HepG2 (cell line): ENCODE measurements around the gene TGFBR1. TPM values are rescaled to one million over a fixed set of nuclear protein-coding genes. Genes with fewer than 3 reads are reported as not detected.

ENCODE experiments used
- ATAC-seq: fragments of 200-7000 bp; cut with Tn5 transposase; 3 replicates; pipeline ENCODE4 v1.9.1; 2020; ENCODE audit warnings: mild to moderate bottlenecking, moderate library complexity
- BruUV-seq: library from RNA; stranded (reverse); fragments of 400-500 nt; replicated peaks from 2 replicates; lab custom pipeline; 2021; lab: Mats Ljungman, UMichigan
- CTCF ChIA-PET: fragments of 300-600 bp; formaldehyde crosslinking; extraction: SDS; loops from one replicate; lab custom pipeline; 2021; ENCODE audit warnings: low total read pairs, inconsistent platforms, low intra/inter-chr PET ratio; lab: Yijun Ruan, JAX
- POLR2A ChIA-PET: fragments of 350-600 bp; sonication (Branson Sonifier 250); formaldehyde crosslinking; loops from one replicate; lab custom pipeline; 2020; ENCODE audit warnings: antibody characterized with exemption, inconsistent platforms; lab: Yijun Ruan, JAX
- DNase-seq: peaks from one replicate; pipeline ENCODE4 v3.0.0-alpha.2; 2015; ENCODE audit warnings: low spot score
- FAIRE-seq: peaks from 3 replicates; lab custom pipeline; 2011; peaks lifted over from hg19 to GRCh38; lab: Jason Lieb, UNC
- H2AFZ ChIP-seq: one replicate; pipeline ENCODE4 v1.6.1; 2011; ENCODE audit warnings: low read length, inconsistent platforms
- H3K27ac ChIP-seq: fragments of 300-600 bp; 3 replicates; pipeline ENCODE4 v1.8.0; 2011; ENCODE audit warnings: mixed run types, mild to moderate bottlenecking, mixed read lengths, low read length, inconsistent platforms; ENCODE audit not compliant: insufficient read depth; ENCODE audit errors: extremely low read length
- H3K27me3 ChIP-seq, 2 experiments: fragments of 200-600 bp in 1 of 2; 2 replicates in 1 of 2; 3 replicates in 1 of 2; pipeline versions ENCODE4 v1.6.0 to v1.8.0; 2011; ENCODE audit warnings: low read length in 2 of 2, mild to moderate bottlenecking in 2 of 2, moderate library complexity in 2 of 2, inconsistent platforms in 1 of 2; ENCODE audit not compliant: insufficient read depth in 2 of 2, control insufficient read depth in 1 of 2
- H3K36me3 ChIP-seq, 2 experiments: fragments of 200-600 bp in 1 of 2; replicated peaks in 1 of 2; 2 replicates in 1 of 2; 3 replicates in 1 of 2; pipeline versions ENCODE4 v1.5.1 to v1.8.0; 2011; ENCODE audit warnings: low read length in 2 of 2, inconsistent platforms in 1 of 2; ENCODE audit not compliant: insufficient read depth in 2 of 2, control insufficient read depth in 1 of 2
- H3K4me1 ChIP-seq: 2 replicates; pipeline ENCODE4 v1.5.1; 2012; ENCODE audit warnings: low read length, inconsistent platforms; ENCODE audit not compliant: insufficient read depth
- H3K4me2 ChIP-seq: 2 replicates; pipeline ENCODE4 v1.6.0; 2011; ENCODE audit warnings: low read depth, low read length, inconsistent platforms
- H3K4me3 ChIP-seq, 3 experiments: fragments of 200-600 bp in 1 of 3; sonication (generic), shearing (Covaris generic) in 1 of 3; replicated peaks in 1 of 3; 2 replicates each; pipeline ENCODE4 v1.5.1; 2011 to 2016; ENCODE audit warnings: low read length in 3 of 3, inconsistent platforms in 2 of 3, low read depth in 2 of 3, mild to moderate bottlenecking in 2 of 3, control low read depth in 1 of 3, mixed read lengths in 1 of 3; ENCODE audit not compliant: insufficient read depth in 1 of 3
- H3K79me2 ChIP-seq: one replicate; pipeline ENCODE4 v1.6.1; 2011; ENCODE audit warnings: low read length, inconsistent platforms; ENCODE audit not compliant: insufficient read depth
- H3K9ac ChIP-seq: 2 replicates; pipeline ENCODE4 v1.6.0; 2011; ENCODE audit warnings: mild to moderate bottlenecking, low read depth, low read length, inconsistent platforms; ENCODE audit not compliant: insufficient read depth
- H3K9me3 ChIP-seq: 2 replicates; pipeline ENCODE4 v1.5.1; 2012; ENCODE audit warnings: mild to moderate bottlenecking, low read length
- H4K20me1 ChIP-seq: 2 replicates; pipeline ENCODE4 v1.6.0; 2011; ENCODE audit warnings: inconsistent platforms, mild to moderate bottlenecking, low read length, moderate library complexity; ENCODE audit not compliant: insufficient read depth
- CERS6 ChIP-seq: sonication (generic); formaldehyde crosslinking; IDR thresholded peaks from 2 replicates; pipeline ENCODE4 v1.5.0; 2020; ENCODE audit warnings: missing genetic modification reagents
- FOXM1 ChIP-seq: sonication (generic); formaldehyde crosslinking; IDR thresholded peaks from 2 replicates; pipeline ENCODE4 v1.5.0; 2020; ENCODE audit warnings: missing genetic modification reagents
- MAFK ChIP-seq, 2 experiments: IDR thresholded peaks in 1 of 2; conservative IDR thresholded peaks in 1 of 2; 2 replicates each; pipeline ENCODE4 v1.6.1; 2011; ENCODE audit warnings: improper control_type of control experiment in 2 of 2, low read length in 2 of 2
- TBX3 ChIP-seq: fragments of 450-650 bp; IDR thresholded peaks from 2 replicates; pipeline ENCODE4 v1.6.1; 2017; ENCODE audit warnings: antibody characterized with exemption, mild to moderate bottlenecking, inconsistent platforms, borderline replicate concordance
- ZBTB1 ChIP-seq: sonication (generic); formaldehyde crosslinking; IDR thresholded peaks from 2 replicates; pipeline ENCODE4 v1.4.0; 2020; ENCODE audit warnings: missing genetic modification reagents, borderline replicate concordance
- ZBTB34 ChIP-seq: sonication (generic); formaldehyde crosslinking; IDR thresholded peaks from 2 replicates; pipeline ENCODE4 v1.8.0; 2022; ENCODE audit warnings: mild to moderate bottlenecking, missing genetic modification reagents
- ZNF232 ChIP-seq: sonication (generic); formaldehyde crosslinking; IDR thresholded peaks from 2 replicates; pipeline ENCODE4 v1.4.0; 2020; ENCODE audit warnings: missing genetic modification reagents, borderline replicate concordance
- ZNF282 ChIP-seq: fragments of 450-650 bp; IDR thresholded peaks from 2 replicates; pipeline ENCODE4 v1.6.1; 2018; ENCODE audit not compliant: partially characterized antibody
- ZNF431 ChIP-seq: sonication (generic); formaldehyde crosslinking; IDR thresholded peaks from 2 replicates; pipeline ENCODE4 v1.9.0; 2022; ENCODE audit warnings: missing genetic modification reagents, low read depth, mild to moderate bottlenecking, borderline replicate concordance
- ZNF576 ChIP-seq: sonication (generic); formaldehyde crosslinking; IDR thresholded peaks from 2 replicates; pipeline ENCODE4 v1.4.0; 2020; ENCODE audit warnings: mild to moderate bottlenecking, missing genetic modification reagents
- ZNF768 ChIP-seq: sonication (generic); formaldehyde crosslinking; IDR thresholded peaks from 2 replicates; pipeline ENCODE4 v1.4.0; 2020; ENCODE audit warnings: missing genetic modification reagents
- ZNF772 ChIP-seq: sonication (generic); formaldehyde crosslinking; IDR thresholded peaks from 2 replicates; pipeline ENCODE4 v1.5.0; 2020; ENCODE audit warnings: mild to moderate bottlenecking, missing genetic modification reagents
- WGBS: methylation state at CpG from one replicate; pipeline ENCODE4 v1.1.6; 2017; ENCODE audit warnings: low lambda C conversion rate; 5-methylcytosine and 5-hydroxymethylcytosine counted together
- in situ Hi-C: cut with HindIII; loops from 2 replicates; pipeline ENCODE4 v1.10.0; 2017; ENCODE audit warnings: low pct_unique_long_range_greater_than_20kb; ENCODE audit not compliant: extremely low pct_ligation_motif_present
- intact Hi-C: fragments of 100-400 bp; cut with micrococcal nuclease; formaldehyde crosslinking; loops from one replicate; pipeline ENCODE4 v1.10.0; 2022; ENCODE audit not compliant: unreplicated experiment
- polyA plus RNA-seq, 8 experiments: library from polyadenylated mRNA; depleted of rRNA in 3 of 8; stranded (reverse) in 7 of 8; unstranded in 1 of 8; fragments of >200 nt; fragmentation: Illumina TruSeq in 4 of 8; extraction: Trizol in 4 of 8; gene quantifications; 2 replicates each; pipeline versions ENCODE4 v1.2.1 to v1.2.3, GENCODE V29; 2011 to 2016; ENCODE audit warnings: low read depth in 4 of 8, missing spikeins in 1 of 8, mixed read lengths in 1 of 8; ENCODE audit not compliant: insufficient read depth in 1 of 8
- total RNA-seq, 5 experiments: library from RNA; depleted of rRNA; stranded (reverse); fragments of >200 nt; fragmentation: Illumina TruSeq; extraction: Trizol; gene quantifications; 2 replicates each; pipeline ENCODE4 v1.2.3, GENCODE V29; 2016; ENCODE audit warnings: low read depth in 1 of 5
- TF ChIP-seq, protein P1 (sequence below): sonication (generic); formaldehyde crosslinking; IDR thresholded peaks from 2 replicates; pipeline ENCODE4 v1.8.0; 2022; ENCODE audit warnings: mild to moderate bottlenecking, missing genetic modification reagents, borderline replicate concordance

The TGFBR1 gene
- total and polyA plus RNA-seq, 2 of the 13 experiments (the other 11 are each of a cell fraction or from before 2014, with no cell fraction given): 16.8 to 23.9 TPM

DNA sequence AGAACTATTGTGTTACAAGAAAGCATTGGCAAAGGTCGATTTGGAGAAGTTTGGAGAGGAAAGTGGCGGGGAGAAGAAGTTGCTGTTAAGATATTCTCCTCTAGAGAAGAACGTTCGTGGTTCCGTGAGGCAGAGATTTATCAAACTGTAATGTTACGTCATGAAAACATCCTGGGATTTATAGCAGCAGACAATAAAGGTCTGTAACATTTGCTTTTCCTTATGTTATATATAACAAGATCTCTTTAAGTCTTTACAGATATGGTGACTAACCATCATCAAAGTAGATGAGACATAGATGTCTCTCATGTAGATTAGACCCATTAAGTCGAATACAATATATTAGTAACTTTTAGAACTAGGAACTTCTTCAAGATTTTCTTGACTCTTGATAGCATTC is 33.0 kb downstream of the TGFBR1 start:
- Histone ChIP-seq H3K79me2 (no peaks in the 10 kb centered on the region), H3K9me3 (no peaks in the 10 kb centered on the region), H3K9ac (no peak overlapping the region), H3K27me3 (no peaks in the 10 kb centered on the region), H4K20me1 (no peaks in the 10 kb centered on the region), H3K4me1 (no peaks in the 10 kb centered on the region), H3K36me3 (peaks cover 1 to 10% of the 10 kb centered on the region in 2 experiments; a peak in 2 of 5 replicates), H2AFZ (no peak overlapping the region), H3K27ac (no peak overlapping the region), H3K4me3 (no peak overlapping the region), H3K4me2 (no peak overlapping the region)
- CTCF ChIA-PET: interaction anchor here (1.3 kb wide), 1 partner anchor 163 kb away, joined by 3 read pairs; no protein-coding TSS in a partner anchor
- no peak for ATAC-seq
- in situ Hi-C loops: loop anchor here (5.0 kb wide), 1 partner anchor 141 kb away; no protein-coding TSS in a partner anchor
- 90% methylated on average over 7 of the region's 7 CpGs for WGBS
- no peak for DNase-seq
- TF ChIP-seq, protein P1, sequence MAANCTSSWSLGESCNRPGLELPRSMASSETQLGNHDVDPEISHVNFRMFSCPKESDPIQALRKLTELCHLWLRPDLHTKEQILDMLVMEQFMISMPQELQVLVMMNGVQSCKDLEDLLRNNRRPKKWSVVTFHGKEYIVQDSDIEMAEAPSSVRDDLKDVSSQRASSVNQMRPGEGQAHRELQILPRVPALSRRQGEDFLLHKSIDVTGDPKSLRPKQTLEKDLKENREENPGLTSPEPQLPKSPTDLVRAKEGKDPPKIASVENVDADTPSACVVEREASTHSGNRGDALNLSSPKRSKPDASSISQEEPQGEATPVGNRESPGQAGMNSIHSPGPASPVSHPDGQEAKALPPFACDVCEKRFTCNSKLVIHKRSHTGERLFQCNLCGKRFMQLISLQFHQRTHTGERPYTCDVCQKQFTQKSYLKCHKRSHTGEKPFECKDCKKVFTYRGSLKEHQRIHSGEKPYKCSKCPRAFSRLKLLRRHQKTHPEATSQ (CRISPR knock-in tag): no peak
- TF ChIP-seq TBX3 (no peak), ZBTB34 (no peak), ZNF431 (CRISPR knock-in tag) (no peak), ZNF768 (no peak), ZBTB1 (CRISPR knock-in tag) (no peak), ZNF232 (CRISPR knock-in tag) (no peak), CERS6 (CRISPR knock-in tag) (no peak), FOXM1 (CRISPR knock-in tag) (no peak), MAFK (conservative IDR thresholded peaks at IDR 0.05 in 1 of 2, IDR thresholded peaks at IDR 0.05 in 1 of 2; ENCODE audit: low read length in 2 of 2) (no peak), ZNF772 (CRISPR knock-in tag) (no peak), ZNF576 (CRISPR knock-in tag) (no peak), ZNF282 (no peak)
- intact Hi-C loops: no loop called here
- POLR2A ChIA-PET: no interaction called here
- BruUV-seq: no TSS peak
- FAIRE-seq: no peak
